GM15510 (cell line): Measurements from ENCODE around the gene GPC5.

Experiments
- POLR2A ChIP-seq: IDR thresholded peaks from 3 replicates; pipeline ENCODE4 v1.6.1; 2011; ENCODE audit warnings: borderline replicate concordance; ENCODE audit not compliant: insufficient read length; ENCODE audit errors: extremely low read depth

The GPC5 gene

GRCh38 chr13:91668866-91669495 is 270.6 kb downstream of the GPC5 start:
- TF ChIP-seq POLR2A = no peak

GRCh38 chr13:91684746-91685145 is 286.3 kb downstream of the GPC5 start:
- no peak for TF ChIP-seq POLR2A

- TF ChIP-seq POLR2A = no peak
These were observed 292.5 kb downstream of the GPC5 start for GRCh38 chr13:91690944-91691343.

GRCh38 chr13:91693466-91693865 is 295.0 kb downstream of the GPC5 start:
- TF ChIP-seq POLR2A = no peak

- no peak for TF ChIP-seq POLR2A
These were observed 299.9 kb downstream of the GPC5 start for GRCh38 chr13:91698308-91698707.

- no peak for TF ChIP-seq POLR2A
These were observed 300.3 kb downstream of the GPC5 start for GRCh38 chr13:91698767-91699166.

GRCh38 chr13:91699863-91700262 is 301.4 kb downstream of the GPC5 start:
- no peak for TF ChIP-seq POLR2A

GRCh38 chr13:91701975-91702374 is 303.6 kb downstream of the GPC5 start:
- TF ChIP-seq POLR2A = no peak

GRCh38 chr13:91702411-91702810 is 304.0 kb downstream of the GPC5 start:
- TF ChIP-seq POLR2A = no peak

GRCh38 chr13:91704398-91704797 is 306.0 kb downstream of the GPC5 start:
- TF ChIP-seq POLR2A = no peak

GRCh38 chr13:91708558-91708957 is 310.1 kb downstream of the GPC5 start:
- no peak for TF ChIP-seq POLR2A

GRCh38 chr13:91709180-91709579 is 310.8 kb downstream of the GPC5 start:
- TF ChIP-seq POLR2A = no peak

GRCh38 chr13:91710733-91711132 is 312.3 kb downstream of the GPC5 start:
- no peak for TF ChIP-seq POLR2A

GRCh38 chr13:91714855-91715254 is 316.4 kb downstream of the GPC5 start:
- TF ChIP-seq POLR2A = no peak

- no peak for TF ChIP-seq POLR2A
These were observed 318.1 kb downstream of the GPC5 start for GRCh38 chr13:91716436-91717065.

GRCh38 chr13:91719033-91719432 is 320.6 kb downstream of the GPC5 start:
- no peak for TF ChIP-seq POLR2A
